HG03196 (cell line): Measurements from ENCODE around the gene NDST3.
"Not testable (repeated sequence)": the region's sequence is repeated elsewhere in the genome, so short reads cannot be mapped to it uniquely, and the experiment has no call there.

ENCODE experiments used
- ATAC-seq: cut with Tn5 transposase; IDR thresholded peaks from one replicate; pipeline ENCODE4 v1.9.1; 2021; ENCODE audit not compliant: unreplicated experiment

NDST3 gene

DNA sequence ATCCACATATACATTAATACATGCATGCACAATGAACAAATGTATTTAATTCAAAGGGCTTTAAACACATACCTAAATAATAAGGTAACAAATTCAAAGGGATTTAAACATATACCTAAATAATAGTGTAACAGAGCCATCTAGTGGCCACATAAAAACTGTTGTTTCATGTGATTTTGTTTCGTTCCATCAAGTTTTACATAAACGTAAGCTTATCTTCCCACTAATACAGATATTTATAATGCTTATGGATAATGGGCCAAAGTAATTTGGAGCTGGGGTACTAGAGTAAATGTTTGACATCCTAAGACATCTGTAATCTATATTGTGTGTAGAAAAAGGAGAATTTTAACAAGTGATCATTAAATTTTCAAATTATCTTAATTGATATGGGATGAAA, 236.2 kb downstream of the NDST3 start:
- no peak for ATAC-seq

DNA sequence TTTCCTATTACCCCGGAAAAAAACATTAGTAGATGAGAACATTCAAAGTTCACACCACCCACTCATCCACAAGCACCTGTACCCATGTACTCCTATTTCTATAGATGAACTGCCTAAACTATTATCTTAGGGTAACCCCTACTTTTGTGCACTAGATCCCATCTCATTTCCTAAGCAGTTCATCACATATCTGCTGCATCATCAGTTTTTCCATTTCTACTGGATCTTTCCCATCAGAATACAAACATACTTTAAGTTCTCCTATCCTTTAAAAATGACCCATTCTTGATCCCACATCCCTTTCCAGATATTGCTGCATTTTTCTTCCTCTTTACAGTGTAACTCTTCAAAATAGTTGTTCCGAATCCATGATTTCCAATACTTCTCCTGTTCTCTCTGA, 237.5 kb downstream of the NDST3 start:
- no peak for ATAC-seq

DNA sequence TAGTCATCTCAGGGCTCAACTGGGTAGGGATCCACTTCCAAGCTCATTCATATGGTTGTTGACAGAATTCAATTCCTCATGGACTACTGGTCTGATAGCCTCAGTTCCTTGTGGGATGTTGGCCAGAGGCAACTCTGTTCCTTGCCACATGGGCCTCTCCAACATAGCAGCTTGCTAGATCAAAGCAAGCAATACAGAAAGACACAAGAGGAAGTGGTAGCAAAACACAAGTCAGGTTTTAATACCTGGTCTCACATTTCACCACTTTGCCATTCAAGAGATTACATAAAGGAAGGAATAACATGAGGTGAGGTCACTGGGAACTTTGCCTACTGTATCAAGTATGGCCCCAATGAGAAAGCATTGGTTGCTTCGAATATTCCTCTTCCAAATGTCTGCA, 239.4 kb downstream of the NDST3 start:
- ATAC-seq = no peak

DNA sequence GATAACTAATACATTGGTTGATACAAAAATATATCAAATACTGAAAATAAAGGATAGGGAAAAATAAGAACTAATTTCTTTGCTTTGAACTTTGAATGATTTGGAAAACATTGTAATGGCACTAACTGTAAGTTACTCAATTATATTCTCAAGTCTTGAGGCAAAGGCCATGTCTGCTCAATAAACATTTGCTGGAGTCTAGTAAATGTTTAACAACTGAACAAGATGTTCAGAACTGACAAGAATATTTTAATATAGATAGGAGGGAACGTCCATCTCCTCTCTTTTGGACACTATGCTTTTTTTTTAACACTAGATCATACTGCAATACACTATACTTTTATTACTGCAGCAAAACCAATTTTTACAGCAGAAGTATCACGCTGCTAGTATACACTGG, 242.3 kb downstream of the NDST3 start:
- ATAC-seq = no peak

DNA sequence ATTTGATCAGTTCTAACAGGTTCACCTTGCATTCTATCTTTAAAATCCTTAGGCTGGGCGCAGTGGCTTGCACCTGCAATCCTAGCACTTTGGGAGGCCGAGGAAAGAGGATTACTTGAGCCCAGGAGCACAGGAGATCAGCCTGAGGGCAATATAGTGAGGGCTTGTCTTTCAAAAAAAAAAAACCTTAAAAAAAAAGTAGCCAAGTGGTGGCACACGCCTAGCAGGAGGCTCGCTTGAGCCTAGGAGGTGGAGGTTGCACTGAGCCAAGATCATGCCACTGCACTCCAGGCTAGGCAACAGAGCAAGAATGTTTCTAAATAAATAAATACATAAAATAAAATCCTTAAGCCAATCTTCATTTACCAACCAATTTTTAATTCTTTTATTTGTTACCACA, 243.0 kb downstream of the NDST3 start:
- ATAC-seq = no peak

DNA sequence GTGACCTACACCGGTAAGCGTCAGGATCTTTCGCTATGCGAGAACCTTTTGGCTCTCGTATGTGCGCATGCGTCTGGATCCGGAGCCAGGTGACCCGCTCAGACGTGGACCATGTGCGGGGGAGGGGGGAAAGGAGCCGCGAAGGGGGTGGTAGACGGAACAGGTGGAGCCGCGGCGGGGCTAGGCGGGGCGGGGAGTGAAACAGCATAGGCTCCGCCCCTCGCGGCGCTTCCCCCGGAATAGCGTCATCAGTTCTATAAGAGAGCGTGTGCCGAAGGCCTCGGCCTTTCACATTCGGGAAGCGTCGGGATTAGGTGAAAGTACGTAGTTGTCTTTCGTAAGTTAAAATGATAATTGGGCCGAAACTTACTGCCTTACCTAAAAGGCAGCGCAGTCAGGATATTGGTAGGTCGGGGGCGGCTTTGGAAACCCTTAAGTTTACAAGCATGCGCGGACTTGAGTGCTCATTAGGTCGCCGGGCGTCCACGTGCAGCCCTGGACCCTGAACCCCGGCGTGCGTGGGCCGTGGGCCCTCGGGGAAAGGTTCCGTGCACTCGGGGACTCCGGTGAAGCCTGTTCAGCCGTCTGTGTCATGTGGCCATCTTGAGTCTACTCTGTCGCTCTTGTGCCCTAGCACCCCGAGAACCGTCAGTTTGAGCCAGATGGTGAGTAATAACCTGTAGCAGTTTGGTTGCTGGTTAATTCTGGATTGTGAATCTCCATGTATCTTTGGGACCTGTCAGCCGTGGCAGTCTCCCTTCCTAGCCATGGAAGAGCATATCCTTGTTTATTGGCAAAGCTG, 244.4 kb downstream of the NDST3 start:
- peak; percentile 92 for ATAC-seq

DNA sequence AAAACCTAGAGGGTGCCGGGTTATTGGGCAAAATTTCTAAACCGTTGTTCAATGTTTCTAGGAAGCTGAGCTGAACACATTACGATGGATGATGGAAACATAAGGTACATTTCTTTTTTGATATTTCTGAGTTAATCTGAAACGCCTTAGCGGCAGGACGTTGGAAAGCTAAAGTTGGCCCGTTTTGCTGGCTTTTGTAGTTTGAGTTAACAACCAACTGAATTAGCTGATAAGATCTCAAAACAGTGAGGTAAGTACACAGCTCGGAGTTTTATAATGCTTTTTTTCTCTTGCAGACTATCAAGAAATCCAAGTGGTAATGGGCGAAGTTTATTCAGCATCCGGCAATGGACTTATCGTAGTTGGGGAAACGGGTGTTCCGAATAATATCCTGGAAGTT, 245.0 kb downstream of the NDST3 start:
- ATAC-seq = no peak

DNA sequence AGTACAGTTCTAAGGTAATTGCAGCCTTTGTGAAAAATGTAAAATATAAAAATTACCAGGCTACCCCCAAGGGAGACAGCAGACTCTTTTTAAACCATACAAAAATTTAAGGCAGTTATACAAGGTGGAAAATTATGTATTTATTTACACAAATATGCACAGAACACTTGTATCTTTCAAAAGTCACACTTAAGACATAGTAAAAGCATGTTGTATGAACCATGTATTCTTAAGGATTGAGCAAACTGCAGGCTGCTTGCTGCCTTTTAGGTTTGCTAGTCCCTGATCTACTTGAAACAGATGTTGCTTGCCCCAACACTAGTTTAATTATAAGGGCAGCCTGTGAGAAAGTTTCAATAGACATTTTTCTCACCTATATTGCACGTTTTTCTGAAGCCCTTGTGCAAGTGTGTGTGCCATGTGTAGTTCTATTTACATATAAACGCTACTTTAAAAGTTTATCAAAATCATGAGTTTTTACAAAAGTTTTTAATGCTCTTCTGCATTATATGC, 245.7 kb downstream of the NDST3 start:
- ATAC-seq = no peak

DNA sequence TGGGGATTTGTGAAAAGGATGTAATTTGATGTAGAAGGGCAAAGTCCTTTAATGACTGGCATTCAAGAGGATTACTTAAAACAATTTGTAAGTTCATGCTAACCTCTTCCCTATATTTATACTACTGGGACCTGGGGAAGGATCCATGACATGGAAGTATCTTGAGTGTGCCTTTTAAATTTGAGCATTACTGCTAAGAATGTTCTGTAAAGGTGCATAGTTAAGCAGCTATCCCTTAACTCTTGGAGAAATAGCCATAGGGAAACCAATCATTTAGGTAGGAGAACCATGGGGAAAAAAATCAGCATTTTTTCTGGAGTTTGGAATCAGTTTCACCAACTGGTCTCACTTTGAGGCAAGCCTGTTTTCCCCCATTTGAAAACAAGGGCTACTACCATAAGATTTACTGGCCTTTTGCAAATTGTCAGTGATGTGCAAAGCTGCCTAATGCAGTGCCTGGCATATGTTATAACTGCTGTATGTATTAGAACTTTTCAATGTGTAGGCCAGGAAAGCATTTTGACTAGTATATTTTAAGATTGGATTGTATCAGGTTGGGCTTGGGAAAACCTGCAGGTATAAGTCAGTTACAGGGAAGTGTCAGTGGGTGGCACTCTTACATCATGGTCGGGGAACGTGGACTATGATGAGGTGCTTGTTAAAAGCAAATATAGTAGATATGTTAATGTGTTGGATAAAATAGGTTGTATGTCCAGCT, 246.4 kb downstream of the NDST3 start:
- ATAC-seq = peak; percentile 30

DNA sequence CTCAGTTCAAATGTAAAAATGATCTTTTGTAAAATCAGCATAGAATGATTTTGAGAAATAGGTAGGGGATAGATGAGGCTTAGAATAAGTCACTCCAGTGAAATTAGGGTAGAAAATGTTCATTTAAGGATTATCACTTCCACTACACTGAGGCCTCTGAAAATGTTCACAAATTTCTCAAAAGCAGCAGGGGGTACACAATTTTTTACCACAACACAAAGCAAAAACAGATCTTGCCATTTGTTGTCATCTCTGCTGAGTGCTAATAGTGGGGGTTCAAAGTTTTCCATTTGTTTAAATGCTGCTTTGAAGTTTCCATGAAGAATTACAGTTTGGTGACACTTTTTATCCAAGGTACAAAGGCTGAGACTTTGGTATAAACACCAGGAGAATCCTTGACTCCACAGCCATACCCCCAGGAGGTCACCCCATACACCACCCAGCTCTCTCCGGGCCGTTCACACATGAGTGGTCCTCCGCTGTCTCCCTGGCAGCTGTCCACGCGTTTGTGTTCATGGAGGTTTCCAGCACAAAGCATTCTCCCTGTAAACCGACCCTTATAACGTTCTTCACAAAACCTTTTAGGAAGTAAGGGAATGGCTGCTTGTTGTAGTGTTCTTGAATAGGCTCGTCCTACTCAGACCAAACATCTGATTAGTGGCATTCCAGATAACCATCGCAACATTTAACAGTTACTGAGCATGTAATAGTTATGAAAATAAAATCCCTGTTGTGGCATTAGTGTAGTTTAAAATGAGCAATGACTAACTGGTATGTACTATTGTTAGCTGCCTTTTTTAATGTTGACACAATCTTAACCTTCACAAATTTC, 247.5 kb downstream of the NDST3 start:
- ATAC-seq = no peak

DNA sequence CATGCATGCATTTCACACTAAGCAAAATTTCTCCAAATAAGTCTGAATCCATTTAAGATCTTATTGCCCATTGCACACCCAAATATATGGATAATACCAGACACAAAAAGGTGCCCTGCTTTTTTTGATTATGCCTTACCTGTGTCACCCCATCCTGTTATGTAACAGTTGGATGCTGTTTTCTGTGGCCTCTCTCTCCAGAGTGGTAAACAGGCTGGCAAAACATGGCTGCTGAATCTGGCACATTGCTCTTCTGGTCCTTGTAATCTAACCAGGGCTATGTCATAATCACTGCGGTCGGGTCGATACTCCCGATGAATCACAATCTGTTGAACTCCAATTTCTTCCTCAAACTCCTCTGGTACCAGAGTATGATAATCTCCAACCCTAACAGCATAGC, 248.4 kb downstream of the NDST3 start:
- ATAC-seq = no peak

DNA sequence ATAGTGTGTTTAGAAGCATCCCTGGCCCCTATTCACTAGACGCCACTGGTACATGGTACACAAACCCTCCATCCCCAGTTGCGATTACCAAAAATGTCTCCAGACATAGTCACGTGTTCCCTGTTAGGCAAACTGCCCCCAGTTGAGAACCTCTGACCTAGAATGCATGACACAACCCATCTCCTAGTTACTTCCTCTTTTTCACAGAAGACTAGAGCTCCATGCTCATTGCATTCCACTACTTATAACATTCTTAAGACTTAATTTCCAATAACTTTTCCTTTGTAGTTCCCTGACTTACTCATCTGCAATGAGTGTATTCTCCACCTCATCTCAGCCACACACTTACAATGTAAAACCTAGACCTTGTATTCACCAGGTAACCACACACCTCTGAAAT, 249.9 kb downstream of the NDST3 start:
- peak; percentile 43 for ATAC-seq

DNA sequence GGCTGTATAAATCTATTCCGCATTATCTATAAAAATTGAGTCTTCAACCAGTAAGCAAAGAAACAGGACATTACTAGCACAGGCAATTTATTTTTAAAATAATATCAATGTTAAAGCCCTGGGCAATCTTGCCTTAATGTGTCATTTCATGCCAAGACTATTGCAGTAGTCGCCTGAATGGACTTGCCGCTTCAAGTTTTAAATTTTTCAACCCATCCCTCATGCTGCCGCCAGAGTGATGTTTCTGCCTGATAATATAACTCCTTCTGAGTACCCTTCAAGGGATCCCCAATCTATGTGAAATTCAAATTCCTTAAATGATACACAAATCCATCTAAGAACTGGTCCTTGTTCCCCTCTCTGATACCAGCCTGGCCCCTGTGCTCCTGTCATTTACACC, 251.6 kb downstream of the NDST3 start:
- no peak for ATAC-seq

DNA sequence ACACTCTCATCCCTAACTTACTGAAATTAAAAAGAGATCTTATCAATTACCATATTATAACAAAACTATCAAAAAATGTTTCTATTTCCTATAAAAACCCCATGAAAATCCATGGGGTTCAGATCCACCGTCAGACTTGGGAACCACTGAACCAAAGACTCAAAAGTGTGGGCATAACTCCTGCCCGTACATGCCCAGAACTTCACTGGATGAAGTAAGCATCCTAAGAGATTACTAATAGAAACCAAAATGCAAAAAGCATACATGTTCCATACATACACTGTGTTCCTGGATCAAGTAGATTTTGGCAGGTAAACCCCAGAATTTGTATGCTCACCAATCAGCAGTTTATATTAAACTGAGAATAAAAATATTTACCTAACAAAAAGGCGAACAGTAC, 252.4 kb downstream of the NDST3 start:
- no peak for ATAC-seq

DNA sequence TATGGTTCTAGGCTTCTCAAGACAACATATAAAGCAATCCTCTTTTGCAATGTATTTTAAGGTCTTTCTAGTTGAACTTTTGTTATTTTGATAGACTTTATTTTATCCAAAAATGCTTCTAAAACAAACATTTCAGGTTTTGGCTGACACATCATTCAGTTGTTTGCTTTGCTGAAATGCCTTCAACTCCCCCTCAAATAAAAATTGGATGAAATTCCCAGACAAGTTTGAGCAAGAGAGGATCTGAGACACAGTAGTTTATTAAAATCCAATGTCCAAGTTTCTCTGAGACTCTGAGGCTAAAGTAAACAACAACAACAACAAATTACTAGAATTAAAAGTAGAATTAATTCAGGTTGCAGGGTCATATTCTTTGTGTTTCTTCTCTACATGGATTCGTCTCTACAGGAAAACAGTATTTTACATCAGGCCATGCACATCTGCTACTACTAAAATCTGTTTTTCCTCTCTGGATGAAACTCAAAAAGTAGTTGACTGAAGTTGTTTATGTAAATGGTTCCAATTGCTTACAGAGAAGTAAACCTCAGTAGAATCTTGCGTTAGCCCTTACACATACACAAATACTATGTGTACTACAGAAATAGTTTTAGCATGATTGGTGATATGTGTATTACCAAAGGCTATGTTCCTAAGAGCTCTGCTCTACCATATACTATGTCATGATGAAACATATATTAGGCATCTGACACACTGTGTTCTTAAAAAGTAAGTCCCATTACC, 253.6 kb downstream of the NDST3 start:
- no peak for ATAC-seq

DNA sequence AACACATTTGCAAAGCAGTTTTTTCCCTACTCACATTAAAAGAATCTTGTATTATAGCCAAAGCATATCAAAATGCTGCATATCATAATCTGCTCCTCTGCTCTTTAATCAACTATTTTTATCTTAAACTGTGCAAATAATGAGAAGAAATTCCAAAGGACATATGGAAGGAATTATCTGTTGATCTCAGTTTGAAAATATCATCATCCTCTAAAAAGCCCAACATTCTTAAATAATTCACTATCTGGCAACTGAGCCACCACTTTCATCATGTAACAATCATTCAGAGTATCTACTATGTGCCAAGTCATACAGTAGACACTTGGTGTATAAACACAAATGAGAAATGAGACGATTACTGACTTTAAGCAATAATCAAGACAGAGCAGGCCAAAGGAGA, 255.5 kb downstream of the NDST3 start:
- ATAC-seq = no peak

DNA sequence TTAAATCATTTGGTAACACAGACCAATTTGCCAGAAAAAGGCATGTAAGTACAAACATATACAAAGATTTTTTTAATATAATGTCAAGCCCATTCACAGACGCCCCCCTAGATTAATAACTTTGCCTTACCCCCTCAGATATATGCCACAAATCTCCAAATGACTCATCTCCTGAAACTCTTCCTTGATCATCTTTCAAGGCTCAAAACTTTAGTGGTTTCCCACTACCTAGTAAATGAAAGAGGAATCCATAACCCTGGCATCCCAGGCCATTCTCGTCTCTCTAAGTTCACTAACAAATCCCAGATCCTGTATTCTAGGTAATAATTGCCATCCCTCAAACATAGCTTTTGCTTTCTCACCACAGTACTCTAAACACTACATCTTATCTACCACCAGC, 256.7 kb downstream of the NDST3 start:
- no peak for ATAC-seq

DNA sequence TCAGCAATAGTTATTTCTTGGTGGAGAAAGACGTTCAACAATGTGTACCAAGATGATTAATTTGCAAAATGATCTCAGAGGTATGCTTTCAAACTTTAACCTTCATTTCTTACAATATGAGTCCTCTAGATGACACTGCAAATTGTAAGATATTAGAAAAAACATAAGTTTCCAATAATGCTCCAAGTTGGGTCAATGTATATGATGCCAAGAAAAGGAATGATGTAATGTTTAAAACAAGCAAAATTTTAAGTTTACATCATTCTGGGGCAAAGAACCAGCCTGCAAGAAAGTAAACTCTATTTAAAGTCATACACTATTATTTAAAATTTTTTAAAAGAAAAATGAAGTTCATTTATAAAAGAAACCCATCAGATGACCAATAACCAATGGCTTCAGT, 262.4 kb downstream of the NDST3 start:
- ATAC-seq = no peak

DNA sequence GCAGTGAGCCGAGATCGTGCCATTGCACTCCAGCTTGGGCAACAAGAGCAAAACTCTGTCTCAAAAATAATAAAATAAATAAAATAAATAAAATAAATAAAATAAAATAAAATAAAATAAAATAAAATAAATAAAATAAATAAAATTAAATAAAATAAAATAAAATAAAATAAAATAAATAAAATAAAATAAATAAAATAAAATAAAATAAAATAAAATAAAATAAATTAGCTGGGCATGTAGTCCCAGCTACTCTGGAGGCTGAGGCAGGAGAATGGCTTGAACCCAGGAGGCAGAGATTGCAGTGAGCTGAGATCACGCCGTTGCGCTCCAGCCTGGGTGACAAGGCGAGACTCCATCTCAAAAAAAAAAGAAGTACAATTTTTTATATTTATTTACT, 265.3 kb downstream of the NDST3 start:
- not testable (repeated sequence) for ATAC-seq

DNA sequence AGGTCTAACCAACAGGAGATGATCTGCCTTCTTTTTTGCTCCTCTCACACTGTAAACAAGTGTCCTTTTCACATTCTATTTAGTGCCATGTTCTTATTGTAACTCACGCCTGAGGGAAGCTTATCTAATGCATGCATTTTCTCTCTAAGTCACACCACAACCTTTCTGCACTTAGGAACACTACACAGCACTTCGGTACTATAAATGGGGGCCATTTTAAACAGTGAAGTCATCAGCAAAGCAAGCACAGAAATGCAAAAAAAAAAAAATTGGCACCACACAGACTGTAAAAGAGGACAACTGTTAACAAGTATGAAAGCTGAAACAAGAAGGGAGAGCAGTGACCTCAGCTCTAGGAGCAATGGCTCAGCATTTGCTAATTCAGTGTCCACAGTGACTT, 273.4 kb downstream of the NDST3 start:
- no peak for ATAC-seq
